CD4-positive, CD25-positive, alpha-beta regulatory T cell (primary cell): Measurements from ENCODE around the gene FRMPD4. TPM values are rescaled to one million over a fixed set of nuclear protein-coding genes. Genes with fewer than 3 reads are reported as not detected.

Experiments used
- ATAC-seq, 2 donors: fragments of 150-1000 bp; cut with Tn5 transposase; one replicate each; pipeline ENCODE4 v1.10.0; 2021; ENCODE audit warnings: low read depth in 2 of 2, moderate number of reproducible peaks in 2 of 2, moderate library complexity in 1 of 2
- DNase-seq, 3 donors: peaks; one replicate each; pipeline versions ENCODE4 v3.0.0 to v3.0.0-alpha.2; 2012 to 2022; ENCODE audit warnings: mixed read lengths in 1 of 3
- H3K27ac ChIP-seq: one replicate; pipeline ENCODE4 v1.7.0; 2013; ENCODE audit warnings: mild to moderate bottlenecking, low read length; ENCODE audit not compliant: insufficient read depth, poor library complexity, severe bottlenecking
- H3K27me3 ChIP-seq: one replicate; pipeline ENCODE4 v1.7.0; 2013; ENCODE audit warnings: low read length; ENCODE audit not compliant: control insufficient read depth, insufficient read depth
- H3K36me3 ChIP-seq: one replicate; pipeline ENCODE4 v1.7.0; 2013; ENCODE audit warnings: mild to moderate bottlenecking, low read length, moderate library complexity; ENCODE audit not compliant: control insufficient read depth, insufficient read depth
- H3K4me1 ChIP-seq: 2 replicates; pipeline ENCODE4 v1.7.0; 2013; ENCODE audit warnings: mild to moderate bottlenecking, low read length; ENCODE audit not compliant: insufficient read depth, control insufficient read depth, poor library complexity, severe bottlenecking
- H3K4me3 ChIP-seq: one replicate; pipeline ENCODE4 v1.7.0; 2013; ENCODE audit warnings: low read depth, mild to moderate bottlenecking, low read length, moderate library complexity
- H3K9me3 ChIP-seq, 2 experiments: 1 replicate in 1 of 2; 2 replicates in 1 of 2; pipeline ENCODE4 v1.7.0; 2013; ENCODE audit warnings: low read length in 2 of 2, mild to moderate bottlenecking in 1 of 2, moderate library complexity in 1 of 2; ENCODE audit not compliant: control insufficient read depth in 2 of 2
- H3K27ac Mint-ChIP-seq, 3 donors: one replicate each; pipeline ENCODE4 v1.8.0; 2020 to 2022; ENCODE audit warnings: mild to moderate bottlenecking in 3 of 3, mixed read lengths in 3 of 3, moderate library complexity in 2 of 3
- H3K27me3 Mint-ChIP-seq: one replicate; pipeline ENCODE4 v1.8.0; 2022; ENCODE audit warnings: mild to moderate bottlenecking, mixed read lengths
- H3K36me3 Mint-ChIP-seq: one replicate; pipeline ENCODE4 v1.8.0; 2020; ENCODE audit warnings: mixed read lengths
- H3K4me1 Mint-ChIP-seq, 4 donors: one replicate each; pipeline ENCODE4 v1.8.0; 2020 to 2022; ENCODE audit warnings: mixed read lengths in 4 of 4, mild to moderate bottlenecking in 1 of 4
- H3K4me3 Mint-ChIP-seq, 4 donors: one replicate each; pipeline ENCODE4 v1.8.0; 2020 to 2022; ENCODE audit warnings: mild to moderate bottlenecking in 4 of 4, mixed read lengths in 4 of 4, moderate library complexity in 3 of 4
- H3K9me3 Mint-ChIP-seq, 7 donors: one replicate each; pipeline ENCODE4 v1.8.0; 2020 to 2022; ENCODE audit warnings: mixed read lengths in 7 of 7, mild to moderate bottlenecking in 3 of 7, moderate library complexity in 2 of 7
- polyA plus RNA-seq, 4 donors: library from polyadenylated mRNA; unstranded; fragments of 300-500 nt; fragmentation: Illumina TruSeq; gene quantifications; one replicate each; pipeline ENCODE4 v1.2.3, GENCODE V29; 2021
- total RNA-seq: library from RNA; stranded (reverse); gene quantifications from one replicate; pipeline ENCODE4 v1.2.3, GENCODE V29; 2022

Gene FRMPD4
- total and polyA plus RNA-seq, 5 donors from 2014 or later: not detected

DNA sequence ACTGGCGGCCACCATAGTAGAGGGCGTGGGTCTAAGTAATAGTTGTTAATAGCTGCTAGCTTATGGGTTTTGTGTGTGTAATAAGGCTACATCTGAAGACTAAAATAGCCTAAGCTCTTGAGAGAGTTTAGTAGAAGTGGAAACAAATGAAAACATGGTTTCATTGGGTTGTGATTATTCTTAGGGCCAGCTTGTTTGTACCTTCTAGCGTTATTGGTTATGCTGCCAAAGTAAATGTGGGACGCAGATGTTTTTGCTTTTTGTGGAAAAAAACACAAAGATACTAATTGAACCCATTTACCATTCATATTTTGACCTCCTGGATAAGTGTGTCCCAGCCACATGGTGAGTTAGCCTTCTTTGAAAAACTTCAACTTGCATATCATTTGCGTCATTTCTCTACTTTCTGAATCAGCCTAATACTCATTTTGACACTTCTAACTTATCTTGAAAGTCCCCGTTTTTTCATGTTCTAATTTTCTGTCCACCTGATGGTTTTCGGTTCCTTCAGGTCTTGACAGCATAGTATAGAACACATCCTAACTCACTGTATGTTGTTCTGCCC, 305.3 kb downstream of the FRMPD4 start:
- H3K4me1 ChIP-seq: no peaks in the 10 kb centered on the region
- ATAC-seq (no peak), DNase-seq (no peak)
- no peak overlapping the region for H3K27ac Mint-ChIP-seq
- no peaks in the 10 kb centered on the region for H3K36me3 Mint-ChIP-seq
- peaks cover 7% of the 10 kb centered on the region for H3K27me3 Mint-ChIP-seq
- no peaks in the 10 kb centered on the region for H3K27me3 ChIP-seq
- H3K9me3 ChIP-seq: no peaks in the 10 kb centered on the region
- H3K36me3 ChIP-seq: no peaks in the 10 kb centered on the region
- H3K4me1 Mint-ChIP-seq: no peaks in the 10 kb centered on the region
- H3K4me3 Mint-ChIP-seq: no peak overlapping the region
- no peak overlapping the region for H3K27ac ChIP-seq
- no peak overlapping the region for H3K4me3 ChIP-seq
- peaks cover 0 to 4% (median 0%) of the 10 kb centered on the region in 7 donors for H3K9me3 Mint-ChIP-seq

DNA sequence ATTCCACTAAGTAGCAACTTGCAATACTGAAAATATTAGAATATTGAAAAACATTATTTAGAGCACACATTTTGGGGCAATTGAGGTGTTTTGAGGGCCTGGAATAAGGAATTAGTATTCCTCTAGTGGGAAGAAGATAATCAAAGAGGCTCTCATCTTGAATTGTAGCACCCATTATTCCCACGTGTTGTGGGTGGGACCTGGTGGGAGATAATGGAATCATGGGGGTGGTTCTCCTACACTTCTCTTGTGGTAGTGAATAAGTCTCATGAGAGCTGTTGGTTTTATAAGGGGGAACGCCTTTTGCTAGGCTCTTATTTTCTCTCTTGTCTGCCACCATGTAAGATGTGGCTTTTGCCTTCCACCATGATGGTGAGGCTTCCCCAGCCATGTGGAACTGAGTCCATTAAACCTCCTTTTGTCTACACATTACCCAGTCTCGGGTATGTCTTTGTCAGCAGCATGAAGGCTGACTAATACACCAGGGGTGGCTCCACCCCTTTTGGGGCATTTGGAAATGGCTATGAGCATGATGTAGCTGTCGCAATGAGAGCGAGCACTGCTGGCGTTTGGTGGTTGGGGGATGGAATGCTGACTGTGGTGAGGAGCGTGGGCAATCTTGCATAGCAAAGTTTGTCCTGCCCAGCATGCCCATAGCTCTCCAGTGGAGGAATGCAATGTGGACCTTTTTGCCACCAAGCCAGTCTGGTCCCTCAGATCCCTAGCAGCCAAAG, 308.2 kb downstream of the FRMPD4 start:
- Histone ChIP-seq H3K27me3 (no peaks in the 10 kb centered on the region), H3K4me3 (no peak overlapping the region), H3K4me1 (no peaks in the 10 kb centered on the region), H3K27ac (no peak overlapping the region), H3K9me3 (no peaks in the 10 kb centered on the region), H3K36me3 (no peaks in the 10 kb centered on the region)
- Mint-ChIP-seq H3K27me3 (no peaks in the 10 kb centered on the region), H3K4me3 (no peak overlapping the region), H3K27ac (no peak overlapping the region), H3K9me3 (peaks cover 0 to 4% (median 0%) of the 10 kb centered on the region in 7 donors), H3K4me1 (no peaks in the 10 kb centered on the region), H3K36me3 (no peaks in the 10 kb centered on the region)
- DNase-seq (no peak), ATAC-seq (no peak)

DNA sequence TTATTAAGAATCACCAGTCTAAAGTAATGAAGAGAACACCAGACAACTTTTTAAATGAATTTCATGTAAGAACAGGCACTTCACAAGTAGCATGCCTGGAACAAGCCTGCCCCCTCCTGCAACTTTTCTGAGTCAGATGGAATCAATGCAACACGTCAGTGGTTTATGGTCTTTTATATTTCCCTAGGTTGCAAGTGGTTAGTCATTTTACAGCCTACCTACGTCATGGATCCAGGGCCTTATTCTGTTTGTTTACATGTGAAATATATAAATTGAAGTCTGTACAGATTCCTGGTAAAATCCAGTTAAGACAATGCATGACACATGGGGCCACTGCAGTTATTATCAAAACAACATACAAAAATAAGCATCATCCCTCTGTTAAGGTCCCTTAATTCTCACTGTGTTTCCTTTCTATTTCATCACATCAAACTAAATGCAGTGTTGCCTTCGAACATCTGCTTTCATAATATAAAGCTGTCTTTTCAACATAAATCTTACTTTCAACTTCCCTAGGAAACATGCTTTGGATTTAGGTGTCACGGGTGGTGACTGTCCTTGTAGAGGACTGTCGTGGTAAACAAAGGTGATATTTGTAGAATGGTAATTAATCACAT, 309.3 kb downstream of the FRMPD4 start:
- ATAC-seq (no peak), DNase-seq (no peak)
- no peak overlapping the region for H3K27ac ChIP-seq
- Mint-ChIP-seq H3K4me1 (no peaks in the 10 kb centered on the region), H3K36me3 (no peaks in the 10 kb centered on the region), H3K27me3 (no peaks in the 10 kb centered on the region), H3K27ac (no peak overlapping the region), H3K4me3 (no peak overlapping the region), H3K9me3 (peaks cover 0 to 4% (median 0%) of the 10 kb centered on the region in 7 donors)
- H3K36me3 ChIP-seq: no peaks in the 10 kb centered on the region
- H3K9me3 ChIP-seq: no peaks in the 10 kb centered on the region
- no peak overlapping the region for H3K4me3 ChIP-seq
- no peaks in the 10 kb centered on the region for H3K27me3 ChIP-seq
- H3K4me1 ChIP-seq: no peaks in the 10 kb centered on the region

DNA sequence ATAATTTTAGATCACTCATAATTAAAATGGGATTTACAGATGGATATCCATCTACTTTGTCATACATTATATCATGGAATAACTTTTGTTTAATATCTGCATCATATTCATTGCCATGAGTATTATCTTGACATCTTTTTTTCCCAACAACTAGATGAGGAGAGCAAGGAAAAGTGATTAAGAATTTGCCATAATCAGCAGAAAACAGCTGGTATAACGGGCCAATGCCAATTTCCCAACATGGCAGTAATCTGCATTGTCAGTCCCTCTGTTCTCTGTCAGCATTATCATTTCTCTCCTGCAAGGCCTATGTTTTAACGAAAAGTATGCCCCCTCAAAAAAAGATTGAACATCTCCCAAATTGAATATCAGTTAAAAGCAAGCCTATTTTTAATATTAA, 314.0 kb downstream of the FRMPD4 start:
- no peaks in the 10 kb centered on the region for H3K36me3 ChIP-seq
- no peak for DNase-seq
- no peak overlapping the region for H3K4me3 Mint-ChIP-seq

DNA sequence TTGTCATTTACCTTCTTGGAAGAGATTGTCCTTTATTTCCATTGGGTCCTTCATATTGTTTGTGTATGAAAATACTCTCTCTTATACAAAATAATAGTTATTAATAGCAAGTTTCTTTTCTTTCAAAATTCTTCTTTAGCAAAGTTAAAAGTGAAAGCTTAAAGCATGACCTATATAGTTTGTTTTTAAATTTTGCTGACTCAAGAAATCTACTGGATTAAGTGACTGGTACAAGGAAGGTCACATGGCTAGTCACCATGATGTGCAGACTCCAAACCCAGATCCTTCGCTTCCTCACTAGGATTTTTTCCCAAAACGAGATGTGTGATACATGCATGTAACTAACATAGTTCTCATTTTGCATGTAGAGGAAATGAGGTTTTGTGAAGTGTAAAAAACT, 322.7 kb downstream of the FRMPD4 start:
- no peaks in the 10 kb centered on the region for H3K27me3 Mint-ChIP-seq
- Histone ChIP-seq H3K27me3 (no peaks in the 10 kb centered on the region), H3K27ac (no peak overlapping the region), H3K4me1 (no peaks in the 10 kb centered on the region), H3K4me3 (no peak overlapping the region), H3K9me3 (no peaks in the 10 kb centered on the region), H3K36me3 (no peaks in the 10 kb centered on the region)
- no peak overlapping the region for H3K27ac Mint-ChIP-seq
- no peak overlapping the region for H3K4me3 Mint-ChIP-seq
- no peak for ATAC-seq
- no peaks in the 10 kb centered on the region for H3K36me3 Mint-ChIP-seq
- no peak for DNase-seq
- H3K4me1 Mint-ChIP-seq: no peaks in the 10 kb centered on the region
- no peaks in the 10 kb centered on the region for H3K9me3 Mint-ChIP-seq

More for the DNA sequence above, 314.0 kb downstream of the FRMPD4 start:
- no peaks in the 10 kb centered on the region for H3K27me3 Mint-ChIP-seq
- no peaks in the 10 kb centered on the region for H3K9me3 ChIP-seq
- H3K27ac Mint-ChIP-seq: no peak overlapping the region
- no peak for ATAC-seq
- H3K4me1 Mint-ChIP-seq: no peaks in the 10 kb centered on the region
- H3K27me3 ChIP-seq: no peaks in the 10 kb centered on the region
- no peak overlapping the region for H3K4me3 ChIP-seq
- H3K9me3 Mint-ChIP-seq: peaks cover 0 to 3% (median 0%) of the 10 kb centered on the region in 7 donors
- H3K27ac ChIP-seq: no peak overlapping the region
- no peaks in the 10 kb centered on the region for H3K36me3 Mint-ChIP-seq
- H3K4me1 ChIP-seq: no peaks in the 10 kb centered on the region

DNA sequence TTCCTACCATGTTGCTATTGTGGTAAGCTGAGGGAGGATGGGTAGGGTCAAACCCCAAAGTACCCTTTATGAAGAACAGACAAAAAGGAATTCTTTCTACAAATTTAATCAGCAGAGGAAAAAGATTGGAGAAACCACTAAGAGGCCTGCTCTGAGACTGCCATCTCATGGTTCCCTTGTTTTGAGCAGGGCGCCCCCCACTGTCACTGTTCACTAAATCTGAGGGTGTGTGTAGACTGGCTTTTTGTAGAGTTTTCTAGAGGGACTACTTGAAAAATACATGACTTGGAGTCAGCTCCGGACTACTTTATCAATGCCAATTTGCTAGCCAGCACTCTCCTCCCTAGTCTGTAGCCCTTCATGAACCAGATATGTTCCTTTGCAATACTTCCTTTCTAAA, 324.8 kb downstream of the FRMPD4 start:
- Histone ChIP-seq H3K4me1 (no peaks in the 10 kb centered on the region), H3K9me3 (no peaks in the 10 kb centered on the region), H3K36me3 (no peaks in the 10 kb centered on the region), H3K4me3 (no peak overlapping the region), H3K27ac (no peak overlapping the region), H3K27me3 (no peaks in the 10 kb centered on the region)
- Mint-ChIP-seq H3K4me1 (no peaks in the 10 kb centered on the region), H3K9me3 (peaks cover 0 to 2% (median 0%) of the 10 kb centered on the region in 7 donors), H3K27me3 (no peaks in the 10 kb centered on the region), H3K27ac (no peak overlapping the region), H3K36me3 (no peaks in the 10 kb centered on the region), H3K4me3 (no peak overlapping the region)
- DNase-seq (no peak), ATAC-seq (no peak)

DNA sequence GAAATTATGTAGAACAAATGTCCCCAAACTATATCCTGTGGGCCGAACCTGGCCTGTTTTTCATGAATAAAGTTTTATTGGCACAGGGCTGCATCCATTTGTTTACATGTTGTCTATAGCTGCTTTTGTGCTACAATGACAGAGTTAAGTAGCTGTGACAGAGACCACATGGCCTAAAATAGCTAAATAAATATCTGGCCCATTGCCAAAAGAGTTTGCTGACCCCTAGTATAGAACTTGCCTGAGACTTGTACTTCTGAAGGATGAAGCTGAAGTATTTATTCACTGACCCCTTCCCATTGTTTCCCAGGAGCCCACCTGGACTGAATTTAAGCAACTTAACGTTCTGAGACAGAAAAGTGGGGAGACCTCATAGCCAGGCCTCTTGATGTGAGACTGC, 325.6 kb downstream of the FRMPD4 start:
- Mint-ChIP-seq H3K27ac (no peak overlapping the region), H3K4me3 (no peak overlapping the region), H3K36me3 (no peaks in the 10 kb centered on the region), H3K9me3 (peaks cover 0 to 2% (median 0%) of the 10 kb centered on the region in 7 donors), H3K4me1 (no peaks in the 10 kb centered on the region), H3K27me3 (no peaks in the 10 kb centered on the region)
- ATAC-seq (no peak), DNase-seq (no peak)
- Histone ChIP-seq H3K27ac (no peak overlapping the region), H3K36me3 (no peaks in the 10 kb centered on the region), H3K9me3 (no peaks in the 10 kb centered on the region), H3K4me3 (no peak overlapping the region), H3K4me1 (no peaks in the 10 kb centered on the region), H3K27me3 (no peaks in the 10 kb centered on the region)

DNA sequence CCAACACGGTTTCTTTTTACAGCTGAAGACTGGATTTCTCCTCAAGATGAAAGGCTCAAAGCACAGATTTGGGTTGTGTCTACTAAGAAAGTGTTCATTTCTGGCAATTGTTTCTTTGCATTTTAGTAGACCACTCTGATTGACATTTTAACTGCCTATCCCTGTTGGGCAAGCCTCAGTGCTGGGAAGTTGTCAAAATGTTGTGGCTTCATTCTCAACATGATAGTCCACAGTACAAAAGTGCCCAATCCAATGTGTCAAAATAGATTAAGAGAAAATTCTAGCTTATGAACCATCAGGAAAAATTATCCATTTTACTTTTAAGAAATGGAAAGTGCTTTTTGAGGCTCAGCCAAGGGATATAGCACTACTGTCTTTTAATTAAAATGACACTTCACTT, 329.0 kb downstream of the FRMPD4 start:
- Mint-ChIP-seq H3K4me3 (no peak overlapping the region), H3K36me3 (no peaks in the 10 kb centered on the region), H3K27me3 (no peaks in the 10 kb centered on the region), H3K27ac (no peak overlapping the region), H3K4me1 (no peaks in the 10 kb centered on the region), H3K9me3 (peaks cover 0 to 2% (median 0%) of the 10 kb centered on the region in 7 donors)
- ATAC-seq (no peak), DNase-seq (no peak)
- no peaks in the 10 kb centered on the region for H3K4me1 ChIP-seq
- no peaks in the 10 kb centered on the region for H3K9me3 ChIP-seq
- no peak overlapping the region for H3K27ac ChIP-seq
- no peaks in the 10 kb centered on the region for H3K27me3 ChIP-seq
- no peaks in the 10 kb centered on the region for H3K36me3 ChIP-seq
- H3K4me3 ChIP-seq: no peak overlapping the region
